HL-60 (cell line): Measurements from ENCODE around the gene ZNF689.

Experiments used
- CTCF ChIP-seq: IDR thresholded peaks from one replicate; pipeline ENCODE4 v1.5.1; 2011; ENCODE audit warnings: low read length, control low read depth, inconsistent platforms; ENCODE audit not compliant: insufficient read depth
- GABPA ChIP-seq: IDR thresholded peaks from 2 replicates; pipeline ENCODE4 v1.6.1; 2012; ENCODE audit warnings: low read depth
- POLR2AphosphoS5 ChIP-seq: IDR thresholded peaks from 2 replicates; pipeline ENCODE4 v1.6.1; 2012; ENCODE audit warnings: low read depth

- TF ChIP-seq POLR2AphosphoS5 (no peak), CTCF (no peak), GABPA (no peak)
Measured at GRCh38 chr16:30621765-30622164, 11.6 kb upstream of the ZNF689 start.
